CD4-positive, alpha-beta T cell (primary cell): ENCODE measurements around the gene LSG1. TPM values are rescaled to one million over a fixed set of nuclear protein-coding genes. Genes with fewer than 3 reads are reported as not detected.

Experiments used
- ATAC-seq: fragments of 200-7000 bp; cut with Tn5 transposase; one replicate; pipeline ENCODE4 v1.10.0; 2022; ENCODE audit warnings: mild to moderate bottlenecking; ENCODE audit not compliant: poor library complexity
- CTCF ChIA-PET: fragments of 350-600 bp; sonication (Branson Sonifier 250); formaldehyde crosslinking; loops from one replicate; lab custom pipeline; 2021; ENCODE audit warnings: antibody characterized with exemption, inconsistent platforms; lab: Charles Lee
- POLR2A ChIA-PET: fragments of 350-600 bp; sonication (Branson Sonifier 250); formaldehyde crosslinking; loops from one replicate; lab custom pipeline; 2021; ENCODE audit warnings: antibody characterized with exemption, inconsistent platforms; lab: Charles Lee
- DNase-seq, 14 experiments: peaks; one replicate each; pipeline ENCODE4 v3.0.0-alpha.2; 2013 to 2020; ENCODE audit warnings: mixed read lengths in 2 of 14
- H3K27ac ChIP-seq, 2 donors: one replicate each; pipeline versions ENCODE4 v1.5.1 to v1.7.0; 2013; ENCODE audit warnings: low read length in 2 of 2, low read depth in 1 of 2, mild to moderate bottlenecking in 1 of 2
- H3K27me3 ChIP-seq, 2 experiments: 1 replicate in 1 of 2; 2 replicates in 1 of 2; pipeline versions ENCODE4 v1.6.1 to v1.7.0; 2013; ENCODE audit warnings: low read length in 2 of 2, control low read depth in 1 of 2, mild to moderate bottlenecking in 1 of 2, moderate library complexity in 1 of 2; ENCODE audit not compliant: insufficient read depth in 2 of 2, control insufficient read depth in 1 of 2
- H3K36me3 ChIP-seq: one replicate; pipeline ENCODE4 v1.6.1; 2013; ENCODE audit warnings: low read length, control low read depth; ENCODE audit not compliant: insufficient read depth
- H3K4me1 ChIP-seq: one replicate; pipeline ENCODE4 v1.6.1; 2013; ENCODE audit warnings: low read length, control low read depth; ENCODE audit not compliant: insufficient read depth
- H3K4me3 ChIP-seq: one replicate; pipeline ENCODE4 v1.5.1; 2013; ENCODE audit warnings: mild to moderate bottlenecking, low read length, moderate library complexity
- H3K9me3 ChIP-seq, 2 experiments: 1 replicate in 1 of 2; 2 replicates in 1 of 2; pipeline versions ENCODE4 v1.6.1 to v1.7.0; 2013; ENCODE audit warnings: low read length in 2 of 2, mild to moderate bottlenecking in 2 of 2, control low read depth in 1 of 2, moderate library complexity in 1 of 2; ENCODE audit not compliant: control insufficient read depth in 1 of 2, insufficient read depth in 1 of 2
- H3K27ac Mint-ChIP-seq: one replicate; pipeline ENCODE4 v1.8.0; 2020; ENCODE audit warnings: mixed read lengths
- H3K27me3 Mint-ChIP-seq: one replicate; pipeline ENCODE4 v1.8.0; 2021; ENCODE audit warnings: mixed read lengths
- H3K36me3 Mint-ChIP-seq: one replicate; pipeline ENCODE4 v1.8.0; 2021; ENCODE audit warnings: low read depth, mixed read lengths
- H3K4me1 Mint-ChIP-seq: one replicate; pipeline ENCODE4 v1.8.0; 2021; ENCODE audit warnings: low read depth, mixed read lengths
- H3K4me3 Mint-ChIP-seq: one replicate; pipeline ENCODE4 v1.8.0; 2020; ENCODE audit warnings: mild to moderate bottlenecking, mixed read lengths
- H3K9me3 Mint-ChIP-seq: one replicate; pipeline ENCODE4 v1.8.0; 2020; ENCODE audit warnings: mixed read lengths
- CTCF ChIP-seq: fragments of 200-600 bp; IDR thresholded peaks from one replicate; pipeline ENCODE4 v1.8.0; 2022; ENCODE audit warnings: antibody characterized with exemption, mild to moderate bottlenecking
- intact Hi-C, 2 experiments: fragments of 100-400 bp; cut with DNase I in 1 of 2; cut with micrococcal nuclease in 1 of 2; formaldehyde crosslinking; loops; one replicate each; pipeline versions ENCODE4 v1.15.1 to v1.9.0; 2023 to 2025; cut with DNase I, micrococcal nuclease
- total RNA-seq, 174 experiments: library from RNA in 2 of 174; stranded (reverse) in 2 of 174; gene quantifications; one replicate each; pipeline ENCODE4 v1.2.3 and lab custom pipeline; 2021 to 2026

Gene LSG1
- total RNA-seq, 2 experiments from 2014 or later: 37.9 to 44.6 TPM

- H3K27me3 ChIP-seq: no peaks in the 10 kb centered on the region
- no peak overlapping the region for H3K4me3 Mint-ChIP-seq
- peaks cover 6% of the 10 kb centered on the region for H3K4me1 Mint-ChIP-seq
- H3K9me3 ChIP-seq: peaks cover 0 to 3% of the 10 kb centered on the region in 2 experiments
- no peaks in the 10 kb centered on the region for H3K36me3 Mint-ChIP-seq
- CTCF ChIA-PET: interaction anchor here (1.5 kb wide), 1 partner anchor 121 kb away, joined by 5 read pairs; no protein-coding TSS in a partner anchor
- intact Hi-C loops: no loop called here
- POLR2A ChIA-PET: interaction anchor here (3.7 kb wide), 1 partner anchor 9 kb away, joined by 29 read pairs; no protein-coding TSS in a partner anchor
- H3K4me1 ChIP-seq: no peaks in the 10 kb centered on the region
- H3K36me3 ChIP-seq: no peaks in the 10 kb centered on the region
- ATAC-seq: no peak
- H3K27me3 Mint-ChIP-seq: no peaks in the 10 kb centered on the region
- no peak overlapping the region for H3K27ac Mint-ChIP-seq
- TF ChIP-seq CTCF: no peak
- no peak for DNase-seq
- H3K4me3 ChIP-seq: no peak overlapping the region
- no peaks in the 10 kb centered on the region for H3K9me3 Mint-ChIP-seq
- no peak overlapping the region for H3K27ac ChIP-seq
Measured at GRCh38 chr3:194592798-194593752, 78.9 kb downstream of the LSG1 start.

Other genes with a start within 250 kb of the LSG1 start
- 10 to 100 TPM; 46.5 to 52.7 TPM for gene ATP13A3, start 185.2 kb downstream of the LSG1 start, total RNA-seq
- 1 to 10 TPM in 1 of 2 experiments, under 1 TPM in 1; 0.98 to 1.1 TPM for gene TMEM44, start 38.8 kb downstream of the LSG1 start, total RNA-seq
- 1 to 10 TPM; 2.4 to 2.6 TPM for gene FAM43A, start 13.7 kb upstream of the LSG1 start, total RNA-seq